Peyer's patch (tissue), 4 donors: ENCODE measurements around the gene STK32C. TPM values are rescaled to one million over a fixed set of nuclear protein-coding genes. Genes with fewer than 3 reads are reported as not detected.

Experiments
- DNase-seq, 3 donors: peaks; one replicate each; pipeline ENCODE4 v3.0.0-alpha.2; 2017 to 2019
- H3K27ac ChIP-seq, 4 donors: fragments of 200-600 bp; sonication (generic); one replicate each; pipeline ENCODE4 v1.5.1; 2016 to 2019
- H3K27me3 ChIP-seq, 2 donors: fragments of 200-600 bp; sonication (generic); one replicate each; pipeline ENCODE4 v1.5.1; 2019
- H3K36me3 ChIP-seq, 3 donors: fragments of 200-600 bp; sonication (generic); one replicate each; pipeline ENCODE4 v1.5.1; 2016 to 2019
- H3K4me1 ChIP-seq, 4 donors: fragments of 200-600 bp; sonication (generic); one replicate each; pipeline ENCODE4 v1.5.1; 2016 to 2019
- H3K4me3 ChIP-seq, 4 donors: fragments of 200-600 bp; sonication (generic); 1 replicate in 3 of 4; 2 replicates in 1 of 4; pipeline ENCODE4 v1.5.1; 2016 to 2019; ENCODE audit warnings: mild to moderate bottlenecking in 1 of 4
- H3K9me3 ChIP-seq, 4 donors: fragments of 200-600 bp; sonication (generic); one replicate each; pipeline ENCODE4 v1.5.1; 2016 to 2019; ENCODE audit warnings: mild to moderate bottlenecking in 1 of 4
- CTCF ChIP-seq, 6 experiments: fragments of 450-650 bp in 4 of 6; fragments of 200-600 bp in 2 of 6; sonication (generic) in 1 of 6; IDR thresholded peaks; one replicate each; pipeline ENCODE4 v1.5.1; 2017 to 2019; ENCODE audit warnings: antibody characterized with exemption in 6 of 6, mild to moderate bottlenecking in 3 of 6, moderate library complexity in 1 of 6
- POLR2A ChIP-seq, 2 donors: fragments of 450-650 bp; IDR thresholded peaks; one replicate each; pipeline ENCODE4 v1.5.1; 2017; ENCODE audit warnings: antibody characterized with exemption in 2 of 2, mild to moderate bottlenecking in 2 of 2, moderate library complexity in 2 of 2
- total RNA-seq, 4 donors: library from RNA; depleted of rRNA; stranded (reverse); fragments of >200 nt; gene quantifications; one replicate each; pipeline ENCODE4 v1.1.0, GENCODE V29; 2016

STK32C gene
- total RNA-seq, 4 donors from 2014 or later: 0.35 to 23.9 (median 4.4) TPM

- no peak overlapping the region for H3K27ac ChIP-seq
- no peaks in the 10 kb centered on the region for H3K27me3 ChIP-seq
- TF ChIP-seq POLR2A (IDR thresholded peaks at IDR 0.05): no peak
- TF ChIP-seq CTCF (IDR thresholded peaks at IDR 0.05): no peak
- H3K4me1 ChIP-seq: no peaks in the 10 kb centered on the region
- peaks cover 0 to 9% (median 2%) of the 10 kb centered on the region in 4 donors for H3K9me3 ChIP-seq
- no peaks in the 10 kb centered on the region for H3K36me3 ChIP-seq
- no peak overlapping the region for H3K4me3 ChIP-seq
- DNase-seq: no peak
Observed at GRCh38 chr10:132212816-132213215, 94.9 kb downstream of the STK32C start.

GRCh38 chr10:132211246-132211645, 96.5 kb downstream of the STK32C start:
- Histone ChIP-seq H3K4me3 (no peak overlapping the region), H3K4me1 (no peaks in the 10 kb centered on the region), H3K36me3 (no peaks in the 10 kb centered on the region), H3K27me3 (no peaks in the 10 kb centered on the region), H3K9me3 (no peaks in the 10 kb centered on the region), H3K27ac (no peak overlapping the region)
- TF ChIP-seq POLR2A (IDR thresholded peaks at IDR 0.05): no peak
- TF ChIP-seq CTCF (IDR thresholded peaks at IDR 0.05): no peak
- no peak for DNase-seq

- DNase-seq: no peak
- no peaks in the 10 kb centered on the region for H3K4me1 ChIP-seq
- H3K9me3 ChIP-seq: no peaks in the 10 kb centered on the region
- H3K27me3 ChIP-seq: no peaks in the 10 kb centered on the region
- H3K4me3 ChIP-seq: no peak overlapping the region
- no peaks in the 10 kb centered on the region for H3K36me3 ChIP-seq
- H3K27ac ChIP-seq: no peak overlapping the region
- TF ChIP-seq POLR2A (IDR thresholded peaks at IDR 0.05) (no peak), CTCF (IDR thresholded peaks at IDR 0.05) (no peak)
Observed at GRCh38 chr10:132210766-132211165, 97.0 kb downstream of the STK32C start.

- DNase-seq: no peak
- TF ChIP-seq CTCF (IDR thresholded peaks at IDR 0.05) (no peak), POLR2A (IDR thresholded peaks at IDR 0.05) (no peak)
- H3K36me3 ChIP-seq: no peaks in the 10 kb centered on the region
- no peak overlapping the region for H3K27ac ChIP-seq
- no peaks in the 10 kb centered on the region for H3K4me1 ChIP-seq
- no peak overlapping the region for H3K4me3 ChIP-seq
- H3K27me3 ChIP-seq: no peaks in the 10 kb centered on the region
- no peaks in the 10 kb centered on the region for H3K9me3 ChIP-seq
Observed at GRCh38 chr10:132209978-132210530, 97.7 kb downstream of the STK32C start.

- Histone ChIP-seq H3K9me3 (no peaks in the 10 kb centered on the region), H3K4me3 (no peak overlapping the region), H3K27me3 (no peaks in the 10 kb centered on the region), H3K27ac (no peak overlapping the region), H3K4me1 (no peaks in the 10 kb centered on the region), H3K36me3 (no peaks in the 10 kb centered on the region)
- TF ChIP-seq CTCF (IDR thresholded peaks at IDR 0.05): no peak
- no peak for TF ChIP-seq POLR2A (IDR thresholded peaks at IDR 0.05)
- DNase-seq: no peak
Observed at GRCh38 chr10:132209130-132209529, 98.6 kb downstream of the STK32C start.
